Fibroblast of lung (primary cell): ENCODE measurements around the gene ARHGEF11. TPM values are rescaled to one million over a fixed set of nuclear protein-coding genes. Genes with fewer than 3 reads are reported as not detected.

Experiments
- DNase-seq, 2 donors: peaks; one replicate each; pipeline versions ENCODE4 v3.0.0 to v3.0.0-alpha.2; 2010; ENCODE audit warnings: low read depth in 2 of 2
- H2AFZ ChIP-seq: 2 replicates; pipeline ENCODE4 v1.5.1; 2012; ENCODE audit warnings: low read length, control low read depth, inconsistent platforms
- H3K27ac ChIP-seq: 2 replicates; pipeline ENCODE4 v1.5.1; 2011; ENCODE audit warnings: low read length, control low read depth; ENCODE audit not compliant: insufficient read depth
- H3K27me3 ChIP-seq: 2 replicates; pipeline ENCODE4 v1.5.1; 2011; ENCODE audit warnings: mild to moderate bottlenecking, low read length; ENCODE audit not compliant: control insufficient read depth, insufficient read depth
- H3K36me3 ChIP-seq: 2 replicates; pipeline ENCODE4 v1.5.1; 2011; ENCODE audit warnings: low read length; ENCODE audit not compliant: control insufficient read depth, insufficient read depth
- H3K4me1 ChIP-seq: 2 replicates; pipeline ENCODE4 v1.5.1; 2011; ENCODE audit warnings: low read length; ENCODE audit not compliant: control insufficient read depth, insufficient read depth; ENCODE audit errors: extremely low read depth
- H3K4me2 ChIP-seq: 2 replicates; pipeline ENCODE4 v1.5.1; 2011; ENCODE audit warnings: low read length, control low read depth; ENCODE audit not compliant: insufficient read depth; ENCODE audit errors: extremely low read depth
- H3K4me3 ChIP-seq, 4 experiments: fragments of 200-600 bp in 1 of 4; sonication (generic) in 1 of 4; replicated peaks in 1 of 4; 2 replicates each; pipeline ENCODE4 v1.5.1; 2011 to 2016; ENCODE audit warnings: low read length in 4 of 4, low read depth in 3 of 4, mild to moderate bottlenecking in 3 of 4, control low read depth in 2 of 4, inconsistent platforms in 1 of 4, mixed read lengths in 1 of 4; ENCODE audit not compliant: insufficient read depth in 1 of 4; ENCODE audit errors: control extremely low read depth in 1 of 4
- H3K79me2 ChIP-seq: 2 replicates; pipeline ENCODE4 v1.5.1; 2012; ENCODE audit warnings: mild to moderate bottlenecking, low read length, inconsistent platforms; ENCODE audit not compliant: control insufficient read depth, insufficient read depth
- H3K9ac ChIP-seq: 2 replicates; pipeline ENCODE4 v1.5.1; 2011; ENCODE audit warnings: mild to moderate bottlenecking, low read length, control low read depth; ENCODE audit not compliant: insufficient read depth
- H3K9me3 ChIP-seq: 2 replicates; pipeline ENCODE4 v1.5.1; 2012; ENCODE audit warnings: low read depth, low read length; ENCODE audit not compliant: control insufficient read depth, insufficient read depth
- H4K20me1 ChIP-seq: 2 replicates; pipeline ENCODE4 v1.5.1; 2011; ENCODE audit warnings: low read length; ENCODE audit not compliant: control insufficient read depth, insufficient read depth; ENCODE audit errors: extremely low read depth
- CTCF ChIP-seq, 2 donors: IDR thresholded peaks in 1 of 2; conservative IDR thresholded peaks in 1 of 2; 1 replicate in 1 of 2; 2 replicates in 1 of 2; pipeline ENCODE4 v1.5.1; 2011 to 2012; ENCODE audit warnings: low read length in 2 of 2, control low read depth in 1 of 2, inconsistent platforms in 1 of 2, low read depth in 1 of 2, mild to moderate bottlenecking in 1 of 2
- EZH2 ChIP-seq: IDR thresholded peaks from 2 replicates; pipeline ENCODE4 v1.5.1; 2012; ENCODE audit warnings: low read length, control low read depth, mild to moderate bottlenecking; ENCODE audit errors: missing control alignments
- polyA plus RNA-seq, 2 donors: library from polyadenylated mRNA; depleted of rRNA in 1 of 2; stranded (reverse) in 1 of 2; unstranded in 1 of 2; fragments of >200 nt; gene quantifications; 2 replicates each; pipeline ENCODE4 v1.2.1, GENCODE V29; 2011 to 2012; ENCODE audit warnings: missing spikeins in 1 of 2
- total RNA-seq: library from RNA; depleted of rRNA; stranded (reverse); fragments of >200 nt; gene quantifications from 2 replicates; pipeline ENCODE4 v1.2.1, GENCODE V29; 2014

ARHGEF11 gene
- total and polyA plus RNA-seq, 2 donors (not counting 1 experiment from before 2014, with no cell fraction given), result 12.8 to 29.1 TPM

GRCh38 chr1:156992215-156992614 lies 53.3 kb downstream of the ARHGEF11 start:
- DNase-seq, result no peak
- Histone ChIP-seq H3K4me1 (no peaks in the 10 kb centered on the region), H3K79me2 (no peaks in the 10 kb centered on the region), H4K20me1 (no peaks in the 10 kb centered on the region), H3K9me3 (no peaks in the 10 kb centered on the region), H3K27me3 (no peaks in the 10 kb centered on the region), H2AFZ (no peak overlapping the region), H3K4me3 (no peak overlapping the region), H3K9ac (no peak overlapping the region), H3K36me3 (no peaks in the 10 kb centered on the region), H3K4me2 (no peak overlapping the region), H3K27ac (no peak overlapping the region)
- no peak for TF ChIP-seq EZH2
- no peak for TF ChIP-seq CTCF (conservative IDR thresholded peaks at IDR 0.05 in 1 of 2, IDR thresholded peaks at IDR 0.05 in 1 of 2; ENCODE audit: low read depth in 1 of 2, low read length in 2 of 2)

- Histone ChIP-seq H3K79me2 (no peaks in the 10 kb centered on the region), H3K4me3 (no peak overlapping the region), H4K20me1 (no peaks in the 10 kb centered on the region), H3K4me2 (no peak overlapping the region), H3K4me1 (no peaks in the 10 kb centered on the region), H3K27me3 (no peaks in the 10 kb centered on the region), H3K27ac (no peak overlapping the region), H2AFZ (no peak overlapping the region), H3K9me3 (no peaks in the 10 kb centered on the region), H3K9ac (no peak overlapping the region), H3K36me3 (peaks cover 2% of the 10 kb centered on the region)
- DNase-seq, result no peak
- TF ChIP-seq CTCF (conservative IDR thresholded peaks at IDR 0.05 in 1 of 2, IDR thresholded peaks at IDR 0.05 in 1 of 2; ENCODE audit: low read depth in 1 of 2, low read length in 2 of 2), result no peak
These were observed 57.8 kb downstream of the ARHGEF11 start for GRCh38 chr1:156987715-156988114.

- no peak for DNase-seq
- Histone ChIP-seq H3K27me3 (no peaks in the 10 kb centered on the region), H3K9ac (no peak overlapping the region), H3K79me2 (no peaks in the 10 kb centered on the region), H4K20me1 (no peaks in the 10 kb centered on the region), H3K4me3 (no peak overlapping the region), H3K9me3 (no peaks in the 10 kb centered on the region), H3K27ac (no peak overlapping the region), H2AFZ (no peak overlapping the region), H3K36me3 (peaks cover 9% of the 10 kb centered on the region), H3K4me1 (no peaks in the 10 kb centered on the region), H3K4me2 (no peak overlapping the region)
- TF ChIP-seq CTCF (conservative IDR thresholded peaks at IDR 0.05 in 1 of 2, IDR thresholded peaks at IDR 0.05 in 1 of 2; ENCODE audit: low read depth in 1 of 2, low read length in 2 of 2) (no peak), EZH2 (no peak)
These were observed 65.0 kb downstream of the ARHGEF11 start for GRCh38 chr1:156980551-156980950.
